Transverse colon (tissue), 4 donors: ENCODE data around the gene GRK4. TPM values are rescaled to one million over a fixed set of nuclear protein-coding genes. Genes with fewer than 3 reads are reported as not detected.
"Not testable (repeated sequence)": the region's sequence is repeated elsewhere in the genome, so short reads cannot be mapped to it uniquely, and the experiment has no call there.

Experiments
- DNase-seq: peaks from one replicate; pipeline ENCODE4 v3.0.0-alpha.2; 2019
- H3K27ac ChIP-seq, 4 donors: fragments of 200-600 bp; sonication (generic); 2 replicates each; pipeline ENCODE4 v1.5.1; 2016 to 2018; ENCODE audit warnings: inconsistent platforms in 4 of 4
- H3K27me3 ChIP-seq: fragments of 200-600 bp; sonication (generic); 2 replicates; pipeline ENCODE4 v1.5.1; 2017; ENCODE audit warnings: inconsistent platforms
- H3K36me3 ChIP-seq, 4 donors: fragments of 200-600 bp; sonication (generic); 2 replicates each; pipeline ENCODE4 v1.5.1; 2017 to 2019; ENCODE audit warnings: inconsistent platforms in 4 of 4
- H3K4me1 ChIP-seq, 4 donors: fragments of 200-600 bp; sonication (generic); 2 replicates each; pipeline ENCODE4 v1.5.1; 2017 to 2020; ENCODE audit warnings: inconsistent platforms in 4 of 4
- H3K4me3 ChIP-seq, 4 donors: fragments of 200-600 bp; sonication (generic); 1 replicate in 1 of 4; 2 replicates in 3 of 4; pipeline versions ENCODE4 v1.5.1 to v1.6.1; 2017 to 2019; ENCODE audit warnings: inconsistent platforms in 4 of 4
- H3K9me3 ChIP-seq, 2 donors: fragments of 200-600 bp; sonication (generic); 2 replicates each; pipeline ENCODE4 v1.5.1; 2017 to 2019; ENCODE audit warnings: inconsistent platforms in 2 of 2
- CTCF ChIP-seq, 5 experiments: fragments of 200-600 bp in 3 of 5; fragments of 450-650 bp in 2 of 5; sonication (generic) in 3 of 5; IDR thresholded peaks; 1 replicate in 2 of 5; 2 replicates in 3 of 5; pipeline ENCODE4 v1.5.1; 2016 to 2017; ENCODE audit warnings: antibody characterized with exemption in 5 of 5, inconsistent platforms in 3 of 5, mild to moderate bottlenecking in 2 of 5, moderate library complexity in 1 of 5
- EP300 ChIP-seq: sonication (generic); formaldehyde crosslinking; IDR thresholded peaks from one replicate; pipeline ENCODE4 v1.6.1; 2017; ENCODE audit warnings: antibody characterized with exemption, low read depth
- POLR2A ChIP-seq: fragments of 450-650 bp; IDR thresholded peaks from one replicate; pipeline ENCODE4 v1.6.1; 2016; ENCODE audit warnings: antibody characterized with exemption, mild to moderate bottlenecking, moderate library complexity
- POLR2AphosphoS5 ChIP-seq, 3 donors: sonication (generic); formaldehyde crosslinking; IDR thresholded peaks; one replicate each; pipeline ENCODE4 v1.6.1; 2016; ENCODE audit warnings: antibody characterized with exemption in 3 of 3
- WGBS, 2 donors: methylation state at CpG; one replicate each; pipeline ENCODE4 v1.1.5; 2018; ENCODE audit warnings: low coverage in 1 of 2; 5-methylcytosine and 5-hydroxymethylcytosine counted together
- in situ Hi-C, 4 donors: fragments of 200-750 bp; cut with MboI; loops; one replicate each; pipeline versions ENCODE4 v1.15.0 to v1.15.1; 2017; ENCODE audit warnings: low sequenced_read_pairs in 3 of 4, low pct_ligation_motif_present in 1 of 4, low pct_unique_long_range_greater_than_20kb in 1 of 4
- intact Hi-C: fragments of 100-400 bp; cut with DNase I; formaldehyde crosslinking; loops from one replicate; pipeline ENCODE4 v1.15.1; 2023; ENCODE audit warnings: low total_unique reads
- total RNA-seq, 4 donors: library from RNA; depleted of rRNA; stranded (reverse); fragments of >200 nt; gene quantifications; one replicate each; pipeline ENCODE4 v1.1.0, GENCODE V29; 2016

GRK4 gene
- total RNA-seq, 4 donors from 2014 or later, result 2.5 to 7.9 (median 4.1) TPM

- no peaks in the 10 kb centered on the region for H3K4me1 ChIP-seq
- H3K27me3 ChIP-seq, result no peaks in the 10 kb centered on the region
- peaks cover 0 to 56% (median 31%) of the 10 kb centered on the region in 4 donors for H3K36me3 ChIP-seq
- no peaks in the 10 kb centered on the region for H3K9me3 ChIP-seq
- in situ Hi-C loops (loop anchor here in 1 of 4 donors (10.0 kb wide), 1 partner anchor 189 kb away; no protein-coding TSS in a partner anchor), intact Hi-C loops (no loop called here)
- TF ChIP-seq POLR2AphosphoS5 (IDR thresholded peaks at IDR 0.05) (no peak), POLR2A (no peak), EP300 (no peak), CTCF (IDR thresholded peaks at IDR 0.05) (no peak)
- DNase-seq, result no peak
- H3K27ac ChIP-seq, result no peak overlapping the region
- no peak overlapping the region for H3K4me3 ChIP-seq
- WGBS, 2 donors, result 86% methylated on average over 6 of the region's 6 CpGs; no CpG with 5 or more reads in 1 of the 2 donors
Observed at GRCh38 chr4:2953496-2953895, 9.9 kb upstream of the GRK4 start.

GRCh38 chr4:2954358-2955185, 8.8 kb upstream of the GRK4 start:
- H3K9me3 ChIP-seq, result no peaks in the 10 kb centered on the region
- TF ChIP-seq POLR2AphosphoS5 (IDR thresholded peaks at IDR 0.05) (no peak), CTCF (IDR thresholded peaks at IDR 0.05) (peak in 1 of 5 experiments; percentile 6)
- intact Hi-C loops (no loop called here), in situ Hi-C loops (loop anchor here in 1 of 4 donors (10.0 kb wide), 1 partner anchor 190 kb away; no protein-coding TSS in a partner anchor)
- H3K36me3 ChIP-seq, result peaks cover 0 to 56% (median 30%) of the 10 kb centered on the region in 4 donors
- H3K27ac ChIP-seq, result no peak overlapping the region
- H3K4me1 ChIP-seq, result peaks cover 0 to 5% (median 0%) of the 10 kb centered on the region in 4 donors
- WGBS, 2 donors, result 68 to 100% methylated on average over 1 to 27 of the region's 33 CpGs
- no peaks in the 10 kb centered on the region for H3K27me3 ChIP-seq
- no peak for DNase-seq
- no peak overlapping the region for H3K4me3 ChIP-seq

- intact Hi-C loops, H3K27me3 ChIP-seq, DNase-seq, H3K27ac ChIP-seq, H3K4me1 ChIP-seq, H3K9me3 ChIP-seq, H3K4me3 ChIP-seq: not testable (repeated sequence)
- WGBS, 2 donors, result 86 to 95% methylated on average over 1 to 24 of the region's 44 CpGs
- peaks cover 0 to 51% (median 28%) of the 10 kb centered on the region in 4 donors for H3K36me3 ChIP-seq
- peak in 1 of 5 experiments; percentile 3 for TF ChIP-seq CTCF (IDR thresholded peaks at IDR 0.05)
- in situ Hi-C loops, result loop anchor here in 1 of 4 donors (10.0 kb wide), 1 partner anchor 191 kb away; no protein-coding TSS in a partner anchor
Observed at GRCh38 chr4:2955186-2956044, 8.0 kb upstream of the GRK4 start.

GRCh38 chr4:2958446-2958845, 4.9 kb upstream of the GRK4 start:
- intact Hi-C loops (no loop called here), in situ Hi-C loops (loop anchor here in 1 of 4 donors (10.0 kb wide), 1 partner anchor 194 kb away; no protein-coding TSS in a partner anchor)
- H3K27me3 ChIP-seq, result no peaks in the 10 kb centered on the region
- TF ChIP-seq EP300, result no peak
- no peak for TF ChIP-seq POLR2AphosphoS5 (IDR thresholded peaks at IDR 0.05)
- no peak for TF ChIP-seq CTCF (IDR thresholded peaks at IDR 0.05)
- no peak for TF ChIP-seq POLR2A
- no peaks in the 10 kb centered on the region for H3K9me3 ChIP-seq
- 72 to 73% methylated on average over 4 to 9 of the region's 9 CpGs for WGBS, 2 donors
- no peak for DNase-seq
- no peak overlapping the region for H3K27ac ChIP-seq
- peaks cover 0 to 23% (median 13%) of the 10 kb centered on the region in 4 donors for H3K36me3 ChIP-seq
- no peak overlapping the region for H3K4me3 ChIP-seq
- peaks cover 3 to 20% (median 13%) of the 10 kb centered on the region in 4 donors for H3K4me1 ChIP-seq

GRCh38 chr4:2960450-2960849, 2.9 kb upstream of the GRK4 start:
- in situ Hi-C loops, H3K27ac ChIP-seq, H3K4me3 ChIP-seq, intact Hi-C loops, H3K27me3 ChIP-seq, H3K9me3 ChIP-seq, DNase-seq: not testable (repeated sequence)
- 89 to 90% methylated on average over 4 of the region's 4 CpGs for WGBS, 2 donors
- Histone ChIP-seq H3K4me1 (peaks cover 3 to 26% (median 20%) of the 10 kb centered on the region in 4 donors), H3K36me3 (peaks cover 0 to 18% (median 8%) of the 10 kb centered on the region in 4 donors)
